HG02852 (cell line): ENCODE results near the gene FFAR1.

Experiments used
- ATAC-seq: cut with Tn5 transposase; IDR thresholded peaks from one replicate; pipeline ENCODE4 v1.9.1; 2021; ENCODE audit warnings: mild to moderate bottlenecking, moderate library complexity; ENCODE audit not compliant: unreplicated experiment

FFAR1 gene, protein sequence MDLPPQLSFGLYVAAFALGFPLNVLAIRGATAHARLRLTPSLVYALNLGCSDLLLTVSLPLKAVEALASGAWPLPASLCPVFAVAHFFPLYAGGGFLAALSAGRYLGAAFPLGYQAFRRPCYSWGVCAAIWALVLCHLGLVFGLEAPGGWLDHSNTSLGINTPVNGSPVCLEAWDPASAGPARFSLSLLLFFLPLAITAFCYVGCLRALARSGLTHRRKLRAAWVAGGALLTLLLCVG (N-terminal part only)

GRCh38 chr19:35347171-35347929 lies at the start of gene FFAR1:
Gene FFAR1 (plus strand): TSS chr19:35347902. CDS start chr19:35351552, 3,650 bp downstream.
- peak; percentile 51 for ATAC-seq

GRCh38 chr19:35297922-35298321 lies 49.8 kb upstream of the FFAR1 start:
- no peak for ATAC-seq

DNA sequence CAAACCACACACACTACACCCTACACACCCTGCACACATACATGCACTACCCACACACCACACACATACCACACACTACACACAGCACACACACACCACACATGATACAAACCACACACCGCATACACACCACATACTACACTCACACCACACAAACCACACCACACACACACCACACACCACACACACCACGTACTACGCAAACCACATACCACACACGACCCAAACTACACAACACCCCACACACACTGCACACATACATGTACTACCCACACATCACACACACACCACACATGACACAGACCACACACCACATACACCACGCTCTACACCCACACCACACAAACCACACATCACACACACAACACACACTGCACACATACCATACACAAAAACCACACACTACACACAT lies 49.1 kb upstream of the FFAR1 start:
- ATAC-seq: no peak

DNA sequence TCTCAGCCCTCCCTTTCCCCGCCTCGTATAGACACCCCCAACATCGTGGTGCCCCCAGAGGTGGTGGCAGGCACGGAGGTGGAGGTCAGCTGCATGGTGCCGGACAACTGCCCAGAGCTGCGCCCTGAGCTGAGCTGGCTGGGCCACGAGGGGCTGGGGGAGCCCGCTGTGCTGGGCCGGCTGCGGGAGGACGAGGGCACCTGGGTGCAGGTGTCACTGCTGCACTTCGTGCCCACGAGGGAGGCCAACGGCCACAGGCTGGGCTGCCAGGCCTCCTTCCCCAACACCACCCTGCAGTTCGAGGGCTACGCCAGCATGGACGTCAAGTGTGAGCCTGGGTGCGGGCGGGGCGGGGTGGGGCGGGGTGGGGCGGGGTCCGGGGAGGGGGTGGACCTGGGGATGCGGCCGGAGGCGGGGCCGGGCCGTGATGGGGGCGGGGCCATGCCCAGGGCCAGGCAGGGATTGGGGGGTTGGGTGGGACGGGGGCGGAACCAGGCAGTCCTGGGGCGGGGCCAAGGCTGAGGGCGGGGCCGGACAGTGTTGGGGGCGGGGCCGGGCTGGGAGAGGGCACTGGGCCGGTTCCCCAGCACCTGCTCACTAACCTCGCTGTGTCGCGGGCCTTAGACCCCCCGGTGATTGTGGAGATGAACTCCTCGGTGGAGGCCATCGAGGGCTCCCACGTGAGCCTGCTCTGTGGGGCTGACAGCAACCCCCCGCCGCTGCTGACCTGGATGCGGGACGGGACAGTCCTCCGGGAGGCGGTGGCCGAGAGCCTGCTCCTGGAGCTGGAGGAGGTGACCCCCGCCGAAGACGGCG lies 48.0 kb upstream of the FFAR1 start:
- no peak for ATAC-seq

DNA sequence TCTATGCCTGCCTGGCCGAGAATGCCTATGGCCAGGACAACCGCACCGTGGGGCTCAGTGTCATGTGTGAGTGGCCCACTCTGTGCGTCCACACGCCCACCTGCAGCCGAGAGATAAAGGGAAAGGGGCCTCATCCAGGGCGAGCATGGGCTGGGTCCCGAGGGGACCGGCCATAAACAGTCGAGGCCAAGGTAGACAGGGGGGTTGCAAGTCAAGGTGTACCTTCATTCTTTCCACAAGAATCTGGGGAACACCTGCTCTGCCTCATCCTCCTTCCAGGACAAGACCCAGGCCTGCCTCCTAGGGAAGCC lies 47.4 kb upstream of the FFAR1 start:
- ATAC-seq: no peak

DNA sequence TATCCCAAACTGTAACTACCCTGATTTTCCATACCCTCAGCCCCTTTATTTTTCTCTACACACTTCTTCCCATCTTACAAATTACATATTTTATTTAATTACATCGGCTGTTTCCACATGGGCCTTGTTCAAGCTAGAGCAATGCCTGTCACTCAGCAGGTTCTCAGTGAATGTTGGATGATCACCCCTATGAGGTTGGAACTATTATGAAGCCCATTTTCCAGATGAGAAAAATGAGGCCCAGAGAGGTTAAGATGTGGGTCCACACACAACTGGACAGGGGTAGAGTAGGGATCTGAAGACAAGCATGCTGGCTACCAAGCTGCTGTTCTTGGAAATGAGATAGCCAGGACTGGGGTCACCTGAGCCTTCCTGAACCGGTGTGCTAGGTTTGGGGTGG lies 45.7 kb upstream of the FFAR1 start:
- no peak for ATAC-seq

DNA sequence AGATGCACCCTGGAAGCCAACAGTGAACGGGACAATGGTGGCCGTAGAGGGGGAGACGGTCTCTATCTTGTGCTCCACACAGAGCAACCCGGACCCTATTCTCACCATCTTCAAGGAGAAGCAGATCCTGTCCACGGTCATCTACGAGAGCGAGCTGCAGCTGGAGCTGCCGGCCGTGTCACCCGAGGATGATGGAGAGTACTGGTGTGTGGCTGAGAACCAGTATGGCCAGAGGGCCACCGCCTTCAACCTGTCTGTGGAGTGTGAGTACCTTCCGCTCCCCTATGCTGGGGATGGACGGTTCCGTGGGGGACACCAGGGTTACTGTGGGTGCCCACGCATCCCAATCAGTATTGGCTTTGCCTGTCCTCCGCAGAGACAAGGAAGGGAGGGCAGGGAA lies 45.3 kb upstream of the FFAR1 start:
- ATAC-seq: no peak

DNA sequence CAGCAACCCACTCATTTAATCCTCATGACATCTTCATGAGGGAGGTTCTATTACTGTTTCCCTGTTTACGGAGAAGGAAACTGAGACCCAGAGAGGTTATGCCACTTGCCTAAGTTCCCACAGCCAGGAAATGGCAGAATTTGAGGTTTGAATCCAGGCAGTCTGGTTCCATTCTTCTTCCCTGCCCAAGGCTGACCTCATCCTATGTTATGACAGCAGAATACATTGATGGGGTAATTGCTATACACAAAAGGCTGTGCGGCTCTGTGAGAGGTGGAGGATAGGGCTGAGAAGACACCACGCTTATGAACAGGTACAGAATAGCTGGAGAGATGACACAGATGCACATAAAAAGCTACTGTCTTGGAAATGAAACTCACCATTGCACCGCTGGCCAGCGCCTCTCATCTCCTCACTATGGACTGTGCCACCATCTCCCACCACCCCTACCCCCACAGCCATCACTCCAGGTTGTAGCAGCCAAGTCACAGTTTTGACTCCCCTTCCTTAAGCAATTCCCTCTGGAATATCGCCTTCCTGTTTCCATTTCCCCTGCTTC lies 44.3 kb upstream of the FFAR1 start:
- ATAC-seq: no peak

DNA sequence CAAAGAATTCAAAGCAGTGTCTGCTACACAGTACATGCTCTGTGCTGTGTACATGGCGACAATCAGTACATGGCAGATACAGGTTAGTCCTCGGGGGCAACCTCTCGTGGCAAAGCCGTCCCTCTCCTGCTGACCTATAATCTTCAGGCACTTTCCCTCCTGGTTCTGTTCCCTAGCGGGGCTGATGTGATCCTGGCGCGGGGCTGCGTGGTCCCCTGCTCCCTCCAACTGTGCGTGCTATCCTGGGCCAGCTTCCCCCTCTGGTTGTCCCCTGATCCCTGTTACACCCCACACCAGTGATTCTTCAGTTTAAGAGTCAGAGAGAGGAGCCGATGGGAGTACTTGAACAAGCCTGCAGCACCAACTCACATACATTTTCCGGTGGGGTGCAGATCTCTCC lies 43.7 kb upstream of the FFAR1 start:
- no peak for ATAC-seq

GRCh38 chr19:35305181-35305580 lies 42.5 kb upstream of the FFAR1 start:
- ATAC-seq: no peak

GRCh38 chr19:35306473-35307246 lies 41.0 kb upstream of the FFAR1 start:
- no peak for ATAC-seq

DNA sequence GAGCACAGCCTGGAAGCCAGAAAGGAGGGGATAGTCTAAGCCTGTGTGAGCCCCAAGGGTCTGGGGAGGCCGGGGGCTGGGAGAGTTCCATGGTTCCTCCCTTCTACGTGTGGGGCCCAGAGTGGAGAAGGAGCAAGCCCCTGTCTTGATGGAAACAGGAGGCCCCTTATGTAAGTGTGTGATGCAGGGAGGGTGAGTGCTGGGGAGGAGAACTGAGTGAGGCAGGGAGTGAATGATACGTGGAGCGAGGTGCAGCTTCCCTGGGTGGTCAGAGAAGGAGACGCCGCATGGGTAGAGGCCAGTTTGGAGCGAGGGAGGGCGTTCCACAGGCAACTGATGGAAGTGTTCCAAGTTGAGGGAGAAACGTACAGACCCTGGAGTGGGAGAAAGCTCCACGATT lies 39.8 kb upstream of the FFAR1 start:
- no peak for ATAC-seq

- no peak for ATAC-seq
Observed at GRCh38 chr19:35308910-35309309, 38.8 kb upstream of the FFAR1 start.

GRCh38 chr19:35309481-35310279 lies 38.0 kb upstream of the FFAR1 start:
- ATAC-seq: no peak

DNA sequence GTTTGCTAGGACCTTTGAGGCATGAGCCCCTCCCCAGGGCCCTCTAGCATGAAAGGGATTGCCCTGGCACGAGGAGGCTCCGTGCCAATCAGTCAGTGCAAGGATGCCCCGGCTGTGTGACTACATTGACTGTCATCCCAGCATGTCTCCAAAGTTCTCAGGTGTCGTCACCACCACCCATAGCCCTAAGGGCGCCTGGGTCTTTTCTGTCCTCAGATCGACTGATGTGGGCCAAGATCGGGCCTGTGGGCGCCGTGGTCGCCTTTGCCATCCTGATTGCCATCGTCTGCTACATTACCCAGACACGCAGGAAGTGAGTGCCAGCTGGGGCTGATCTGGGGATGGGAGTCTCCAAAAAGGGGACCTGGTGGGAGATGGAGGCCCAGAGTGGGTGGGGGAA lies 37.4 kb upstream of the FFAR1 start:
- no peak for ATAC-seq

GRCh38 chr19:35310811-35311465 lies 36.8 kb upstream of the FFAR1 start:
- ATAC-seq: no peak

GRCh38 chr19:35311901-35312665 lies 35.6 kb upstream of the FFAR1 start:
- ATAC-seq: no peak

DNA sequence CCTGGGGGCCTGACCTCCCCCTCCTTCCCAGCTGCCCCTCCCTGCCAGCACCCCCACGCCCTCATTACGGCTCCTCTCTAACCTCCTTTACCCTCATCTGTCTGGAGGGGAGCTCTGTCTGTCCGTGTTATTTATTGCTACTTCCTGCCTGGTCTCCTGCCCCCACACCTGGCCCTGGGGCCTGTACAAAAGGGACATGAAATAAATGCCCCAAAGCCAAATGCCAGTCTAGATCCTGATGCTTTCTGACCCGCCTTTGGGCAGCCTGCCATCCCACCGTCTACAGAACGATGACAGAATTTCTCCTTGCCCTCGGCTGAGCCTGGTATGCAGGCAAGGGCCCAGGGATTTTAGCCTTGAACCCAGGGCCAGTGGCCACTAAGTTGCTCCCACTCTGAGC lies 34.1 kb upstream of the FFAR1 start:
- ATAC-seq: no peak

GRCh38 chr19:35314031-35314430 lies 33.7 kb upstream of the FFAR1 start:
- ATAC-seq: no peak
